GM18517 (cell line): Measurements from ENCODE around the gene PKN2.
A peak's percentile ranks its signal among the peaks of the same experiment; 100 is the strongest.
"Not testable (repeated sequence)": the region's sequence is repeated elsewhere in the genome, so short reads cannot be mapped to it uniquely, and the experiment has no call there.

Experiments
- ATAC-seq: cut with Tn5 transposase; IDR thresholded peaks from one replicate; pipeline ENCODE4 v1.9.1; 2021; ENCODE audit warnings: mild to moderate bottlenecking, moderate library complexity; ENCODE audit not compliant: unreplicated experiment

The PKN2 gene

DNA sequence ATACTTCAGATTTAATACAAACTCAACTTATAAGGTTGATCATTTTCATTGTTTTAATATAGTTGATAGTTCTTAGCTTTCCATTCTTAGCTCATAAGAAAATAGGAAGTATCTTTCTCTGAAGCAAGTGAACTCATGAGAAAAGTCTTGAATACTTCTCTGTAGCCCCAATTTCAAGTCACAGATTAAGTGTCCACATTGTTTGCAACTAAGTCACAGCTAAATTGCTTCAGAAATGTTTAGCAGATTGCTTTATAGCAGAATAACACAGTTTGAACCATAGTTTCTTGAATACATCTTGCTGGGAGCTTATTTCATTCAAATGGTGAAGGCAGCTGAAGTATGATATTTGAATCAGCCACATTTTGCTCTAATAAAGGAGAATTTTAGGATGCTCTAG is 10.6 kb upstream of the PKN2 start:
- ATAC-seq, result no peak

DNA sequence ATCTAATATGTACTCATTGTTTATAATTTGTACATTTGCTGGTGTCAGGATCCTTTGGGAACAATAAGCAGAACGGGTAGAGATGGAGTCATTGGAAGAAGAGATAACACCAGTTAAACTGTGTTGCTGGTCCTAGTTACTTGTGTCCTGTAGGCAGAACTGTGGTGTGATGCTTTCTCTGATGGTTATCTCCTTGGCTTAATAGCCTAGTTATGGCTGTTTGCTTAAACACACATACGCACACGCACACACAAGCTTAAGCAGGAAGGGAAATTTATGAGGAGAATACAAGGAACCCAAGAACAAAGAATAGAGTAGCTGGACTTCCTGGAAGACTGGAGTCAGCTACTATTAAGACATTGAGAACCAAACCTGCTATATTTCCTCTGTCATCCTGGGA is 5.7 kb upstream of the PKN2 start:
- no peak for ATAC-seq

DNA sequence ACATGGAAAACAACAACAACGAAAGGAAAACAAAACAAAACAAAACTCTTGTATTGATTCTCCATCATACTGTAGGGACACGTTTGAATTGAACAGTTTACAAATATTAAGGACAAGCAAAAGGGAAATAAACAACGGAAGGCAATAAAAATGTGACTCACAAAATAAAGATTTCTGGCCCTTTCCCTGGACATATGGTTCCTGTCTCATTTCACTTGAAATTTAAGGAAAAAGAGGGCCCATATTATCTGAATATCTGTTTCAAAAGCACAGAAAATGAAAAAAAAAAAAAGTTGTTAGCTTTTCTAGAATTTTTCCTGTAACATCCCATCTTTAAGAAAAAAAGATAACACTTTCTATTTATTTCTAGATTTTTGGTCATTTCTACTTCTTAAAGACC is 3.6 kb upstream of the PKN2 start:
- no peak for ATAC-seq

DNA sequence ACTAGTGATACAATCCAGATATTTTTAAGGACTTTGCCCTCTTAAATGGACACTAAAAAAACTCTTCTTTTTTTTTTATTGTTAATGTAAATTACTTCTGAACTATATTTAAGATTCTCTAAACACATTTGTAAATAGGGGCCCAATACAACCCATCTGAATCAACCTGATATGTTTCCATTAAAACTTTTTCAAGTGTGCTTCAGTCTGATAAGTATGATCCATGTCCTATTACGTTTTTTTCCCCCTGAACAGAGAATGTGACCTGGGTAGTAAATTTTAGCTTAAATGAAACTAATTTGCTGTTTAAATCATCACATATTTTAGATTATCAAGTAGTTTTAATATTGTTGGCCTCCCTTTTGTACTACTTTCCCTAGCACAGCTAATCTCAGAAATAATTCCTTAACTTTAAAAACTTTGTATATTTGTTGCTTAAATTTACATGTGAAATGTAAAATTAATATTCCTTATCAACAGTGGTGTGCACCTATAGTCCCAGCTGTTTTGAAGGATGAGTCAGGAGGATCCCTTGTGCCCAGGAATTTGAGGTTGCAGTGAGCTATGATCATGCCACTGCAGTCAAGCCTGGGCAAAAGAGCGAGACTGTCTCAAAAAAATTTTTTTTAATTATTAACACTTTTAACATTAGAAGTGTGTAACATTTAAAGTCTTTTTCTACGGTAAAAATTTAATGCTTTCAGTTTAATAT is 3.0 kb upstream of the PKN2 start:
- no peak for ATAC-seq

DNA sequence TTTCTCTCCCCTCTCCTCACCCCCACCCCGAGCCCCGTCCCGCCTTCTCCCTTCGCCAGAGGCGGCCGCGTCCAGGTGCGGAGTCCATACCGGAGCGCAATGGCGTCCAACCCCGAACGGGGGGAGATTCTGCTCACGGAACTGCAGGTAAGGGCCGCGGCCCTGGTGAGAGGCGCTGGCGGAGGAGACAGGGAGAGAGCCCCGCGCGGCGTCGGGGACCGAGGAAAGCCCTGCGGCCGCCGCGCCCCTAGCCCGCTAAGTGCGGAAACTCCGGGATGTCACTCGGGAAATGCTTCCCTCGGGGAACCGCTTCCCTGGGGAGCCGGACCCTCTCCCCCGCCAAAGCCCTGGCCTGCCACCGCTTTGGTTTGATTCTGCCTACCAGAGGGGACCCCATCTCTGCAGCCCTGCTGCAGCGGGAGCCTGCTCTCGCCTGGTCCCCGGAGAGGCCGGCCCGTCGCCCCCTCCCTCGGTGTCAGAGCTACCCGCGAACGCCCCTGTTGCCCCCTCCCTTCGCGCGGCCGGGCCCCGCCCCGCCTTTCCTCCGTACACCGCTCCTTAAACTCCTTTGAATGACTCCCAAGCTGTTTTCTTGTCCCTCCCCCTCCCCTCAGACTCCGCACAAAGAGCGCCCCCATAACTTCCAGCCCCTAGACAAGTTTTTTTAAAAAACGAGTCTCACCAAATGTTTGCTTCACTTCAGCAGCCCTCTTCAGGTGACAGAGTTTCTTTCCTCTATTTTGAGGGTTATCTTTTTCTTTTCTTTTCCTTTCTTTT is 597 bp downstream of the PKN2 start:
- ATAC-seq, result peak; percentile 42

DNA sequence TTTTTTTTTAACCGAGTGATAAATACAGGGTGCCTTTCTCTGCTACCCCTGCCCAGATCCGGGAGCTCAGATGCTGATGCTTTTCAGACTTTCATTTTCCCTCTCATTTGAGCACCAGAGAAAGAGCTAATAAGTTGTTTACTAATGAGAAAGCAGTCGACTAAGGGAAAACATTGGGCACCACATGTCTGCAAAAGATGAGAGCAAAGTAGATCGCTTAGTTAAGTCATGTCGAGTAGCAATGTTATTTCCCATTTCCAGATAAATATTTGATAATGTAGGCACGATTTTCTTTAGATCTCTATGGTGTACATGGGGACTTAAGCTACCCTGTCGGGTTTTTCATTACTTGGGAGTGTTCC is 1.2 kb downstream of the PKN2 start:
- ATAC-seq, result no peak

DNA sequence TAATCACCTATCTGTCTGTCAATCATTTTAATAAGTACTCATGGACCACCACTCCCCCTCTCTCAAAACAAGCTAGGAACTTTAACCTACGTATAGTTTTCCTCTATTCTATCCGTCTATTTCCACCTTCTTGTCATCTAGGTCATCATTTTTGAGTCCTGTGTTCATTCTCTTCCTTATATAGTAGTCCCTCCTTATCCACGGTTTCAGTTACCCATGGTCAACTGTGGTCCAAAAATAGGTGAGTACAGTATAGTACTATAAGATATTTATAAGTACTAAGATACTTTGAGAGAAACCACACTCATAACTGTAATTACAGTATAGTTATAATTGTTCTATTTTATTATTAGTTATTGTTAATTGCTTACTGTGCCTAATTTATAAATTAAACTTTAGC is 7.5 kb downstream of the PKN2 start:
- ATAC-seq, result no peak

DNA sequence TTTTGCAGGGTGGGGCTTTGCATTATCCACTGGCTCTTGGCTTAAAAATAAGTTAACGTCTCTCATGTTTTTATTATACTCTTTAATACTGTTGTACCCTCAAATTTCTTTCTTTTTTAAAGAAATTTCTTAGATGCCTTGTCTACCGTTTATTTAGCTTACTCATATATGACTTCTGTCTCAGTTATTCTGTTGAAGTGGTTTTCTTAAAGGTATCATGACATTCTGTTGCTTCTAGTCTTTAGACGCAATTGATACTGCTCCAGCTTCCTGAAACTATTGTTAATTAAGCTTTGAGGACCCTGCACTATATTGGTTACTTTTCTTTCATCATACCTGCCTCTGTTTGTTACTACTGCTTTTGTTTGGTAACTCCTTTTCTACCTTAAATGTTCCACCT is 11.7 kb downstream of the PKN2 start:
- ATAC-seq, result no peak

DNA sequence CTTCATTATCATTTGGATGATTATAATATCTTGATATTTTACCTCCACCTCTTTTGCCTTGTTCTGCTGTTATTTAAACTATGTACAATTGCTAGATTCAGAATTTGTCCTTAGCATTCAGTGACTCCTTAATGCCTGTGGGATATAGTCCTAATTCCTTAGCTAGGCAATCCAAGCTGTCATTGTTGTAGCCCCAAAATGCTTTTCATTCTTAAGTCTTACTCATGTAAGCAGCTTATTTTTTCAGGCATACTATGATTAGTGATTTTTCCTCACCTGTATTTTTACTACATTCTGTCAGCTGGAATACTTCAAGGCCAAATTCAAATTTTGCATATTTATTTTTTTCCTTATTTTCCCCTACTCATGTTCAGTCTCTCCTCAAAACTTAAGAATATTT is 13.4 kb downstream of the PKN2 start:
- no peak for ATAC-seq

DNA sequence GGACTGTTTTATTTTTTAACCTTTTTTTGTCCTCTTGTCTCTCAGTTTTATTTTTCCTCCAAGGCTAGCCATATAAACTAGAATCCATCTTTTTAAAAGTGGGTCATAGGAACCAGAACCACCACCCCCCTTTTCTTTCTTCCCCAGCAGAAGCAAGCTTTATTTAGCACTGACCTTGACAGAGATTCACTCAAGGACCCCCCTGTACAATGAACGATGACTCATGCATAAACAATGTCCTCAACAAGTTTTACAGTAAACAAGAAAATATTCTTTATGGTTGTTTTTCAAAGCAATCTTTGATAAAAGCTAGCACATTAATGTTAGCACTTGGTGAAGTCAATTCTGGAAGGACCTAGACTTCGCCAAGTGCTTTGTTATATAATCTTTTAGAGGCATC is 14.1 kb downstream of the PKN2 start:
- no peak for ATAC-seq

DNA sequence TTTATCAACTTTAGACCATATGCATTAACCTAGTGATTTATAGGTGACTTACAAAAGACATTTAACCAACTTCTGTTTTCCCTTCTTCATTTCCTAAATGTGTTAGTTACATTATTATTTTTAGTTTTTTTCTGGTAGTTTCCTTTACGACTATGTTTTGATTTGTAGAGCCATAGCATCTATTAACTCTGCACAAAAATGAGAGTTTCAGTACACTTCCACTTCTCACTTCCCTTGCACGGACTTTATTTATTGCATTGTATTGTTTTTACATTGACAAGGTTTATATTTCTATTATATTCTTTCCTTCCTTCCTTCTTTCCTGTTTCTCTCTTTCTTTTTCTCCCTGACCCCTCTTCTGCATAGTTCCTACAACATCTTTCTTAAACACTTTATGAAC is 14.7 kb downstream of the PKN2 start:
- ATAC-seq, result no peak

DNA sequence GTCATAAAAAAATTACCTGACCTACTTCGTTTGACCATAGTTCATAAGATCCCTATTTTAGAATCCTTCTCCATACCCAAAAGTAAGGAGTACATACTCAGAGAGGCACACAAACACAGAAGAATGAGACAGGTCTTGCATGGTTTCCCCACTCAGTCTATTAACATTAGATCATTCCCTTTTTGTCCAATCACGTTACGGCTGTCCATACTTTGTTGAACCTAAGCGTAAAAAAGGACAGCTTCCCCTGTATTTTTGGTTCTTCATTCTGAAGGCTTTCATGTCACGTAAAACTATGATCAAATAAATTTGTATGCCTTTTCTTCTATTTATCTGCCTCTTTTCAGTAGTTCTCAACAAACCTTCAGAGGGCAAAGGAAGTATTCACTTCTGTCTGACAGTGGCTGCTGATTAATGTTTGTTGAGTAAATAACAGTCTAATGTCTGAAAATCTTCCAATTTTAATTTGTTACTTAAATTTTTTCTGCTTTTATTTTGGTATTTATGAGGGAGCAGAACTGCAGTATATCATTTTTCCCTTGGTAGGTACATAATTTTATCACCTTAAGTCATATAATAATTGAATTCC is 16.4 kb downstream of the PKN2 start:
- ATAC-seq, result no peak

DNA sequence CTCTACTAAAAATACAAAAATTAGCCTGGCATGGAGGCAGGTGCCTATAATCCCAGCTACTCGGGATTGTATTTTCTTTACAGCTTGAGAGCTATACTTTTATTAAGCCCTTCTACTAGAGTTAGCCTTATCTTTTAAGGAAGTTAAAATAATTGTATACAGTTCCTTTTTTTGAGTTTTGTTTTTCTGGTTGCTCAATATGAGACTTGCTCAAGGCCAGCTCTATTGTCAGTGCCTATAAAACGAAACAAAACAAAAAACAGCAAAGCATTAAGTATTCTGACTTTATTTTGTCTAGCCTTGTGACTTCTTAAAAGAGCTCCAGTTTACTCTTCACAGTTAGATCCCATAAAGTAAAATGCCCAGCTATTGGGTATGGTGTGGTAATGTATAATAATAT is 17.2 kb downstream of the PKN2 start:
- ATAC-seq, result peak; percentile 81

DNA sequence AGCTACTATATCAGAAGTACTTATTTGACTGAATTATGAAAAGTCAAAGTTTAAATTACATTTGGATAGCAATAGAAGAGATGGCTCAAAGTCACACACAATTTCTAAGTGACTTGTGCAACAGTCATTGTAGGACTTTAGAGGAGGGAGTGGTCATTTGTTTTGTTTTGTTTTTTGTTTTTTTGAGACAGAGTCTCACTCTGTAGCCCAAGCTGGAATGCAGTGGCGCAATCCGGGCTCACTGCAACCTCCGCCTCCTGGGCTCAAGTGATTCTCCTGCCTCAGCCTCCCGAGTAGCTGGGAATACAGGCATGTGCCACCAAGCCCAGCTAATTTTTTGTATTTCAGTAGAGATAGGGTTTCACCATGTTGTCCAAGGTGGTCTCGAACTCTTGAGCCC is 17.7 kb downstream of the PKN2 start:
- not testable (repeated sequence) for ATAC-seq

DNA sequence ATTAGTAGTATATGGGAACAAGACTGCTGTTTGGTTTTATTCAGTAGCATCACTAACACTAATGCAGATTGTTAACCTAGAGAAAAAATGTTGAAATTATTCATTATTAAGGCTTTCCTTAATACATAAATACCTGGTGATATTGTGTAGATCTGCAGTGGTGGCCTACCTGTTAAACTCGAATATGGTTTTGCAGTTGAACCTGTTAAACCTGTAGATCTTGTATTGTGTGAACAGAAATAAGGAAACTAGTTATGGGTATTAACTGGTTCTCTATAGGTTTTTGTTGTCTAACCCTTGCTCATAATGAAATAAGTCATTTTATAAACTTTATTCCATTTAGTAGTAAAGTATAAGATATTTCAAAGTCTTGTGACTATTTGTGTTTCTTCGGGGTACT is 23.9 kb downstream of the PKN2 start:
- ATAC-seq, result no peak

DNA sequence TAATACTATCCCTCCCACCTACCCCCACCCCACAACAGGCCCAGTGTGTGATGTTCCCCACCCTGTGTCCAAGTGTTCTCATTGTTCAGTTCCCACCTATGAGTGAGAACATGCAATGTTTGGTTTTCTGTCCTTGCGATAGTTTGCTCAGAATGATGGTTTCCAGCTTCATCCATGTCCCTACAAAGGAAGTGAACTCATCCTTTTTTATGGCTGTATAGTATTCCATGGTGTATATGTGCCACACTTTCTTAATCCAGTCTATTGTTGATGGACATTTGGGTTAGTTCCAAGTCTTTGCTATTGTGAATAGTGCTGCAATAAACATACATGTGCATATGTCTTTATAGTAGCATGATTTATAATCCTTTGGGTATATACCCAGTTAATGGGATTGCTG is 28.8 kb downstream of the PKN2 start:
- not testable (repeated sequence) for ATAC-seq

DNA sequence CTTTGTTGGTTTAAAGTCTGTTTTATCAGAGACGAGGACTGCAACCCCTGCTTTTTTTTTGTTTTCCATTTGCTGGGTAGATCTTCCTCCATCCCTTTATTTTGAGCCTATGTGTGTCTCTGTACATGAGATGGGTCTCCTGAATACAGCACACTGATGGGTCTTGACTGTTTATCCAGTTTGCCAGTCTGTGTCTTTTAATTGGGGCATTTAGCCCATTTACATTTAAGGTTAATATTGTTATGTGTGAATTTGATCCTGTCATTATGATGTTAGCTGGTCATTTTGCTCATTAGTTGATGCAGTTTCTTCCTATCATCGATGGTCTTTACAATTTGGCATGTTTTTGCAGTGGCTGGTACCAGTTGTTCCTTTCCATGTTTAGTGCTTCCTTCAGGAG is 32.5 kb downstream of the PKN2 start:
- ATAC-seq, result not testable (repeated sequence)

DNA sequence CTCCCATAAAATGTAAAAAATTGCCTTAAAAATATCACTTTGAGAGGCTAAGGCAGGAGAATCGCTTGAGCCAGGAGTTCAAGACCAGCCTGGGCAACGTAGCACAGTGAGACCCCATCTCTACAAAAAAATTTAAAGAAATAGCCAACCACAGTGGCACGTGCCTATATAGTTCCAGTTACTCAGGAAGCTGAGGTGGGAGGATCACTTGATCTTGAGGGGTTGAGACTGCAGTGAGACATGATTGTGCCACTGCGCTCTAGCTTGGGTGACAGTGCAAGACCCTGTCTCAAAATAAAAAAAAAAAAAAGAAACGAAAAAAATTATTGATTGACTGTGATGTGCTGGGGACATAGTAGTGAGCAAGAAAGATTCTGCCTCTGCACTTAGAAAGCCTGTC is 38.4 kb downstream of the PKN2 start:
- ATAC-seq, result no peak

DNA sequence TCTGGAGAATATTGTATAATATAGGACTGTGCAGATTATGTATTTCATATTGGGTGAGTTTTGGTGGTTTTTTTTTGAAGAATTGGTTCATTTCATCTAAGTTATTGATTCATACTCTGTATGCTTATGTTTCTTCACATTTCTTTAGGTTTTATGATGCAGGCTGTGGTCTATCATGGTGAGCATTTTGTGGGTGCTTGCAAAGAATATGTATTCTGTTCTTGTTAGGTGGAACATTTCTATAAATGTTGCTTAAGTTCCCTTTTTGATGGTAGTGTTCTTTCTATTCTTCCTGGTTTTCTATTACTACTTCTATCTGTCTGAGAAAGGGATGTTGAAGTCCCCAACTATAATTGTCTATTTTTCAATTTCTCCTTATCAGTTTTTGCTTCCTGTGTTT is 42.6 kb downstream of the PKN2 start:
- no peak for ATAC-seq

DNA sequence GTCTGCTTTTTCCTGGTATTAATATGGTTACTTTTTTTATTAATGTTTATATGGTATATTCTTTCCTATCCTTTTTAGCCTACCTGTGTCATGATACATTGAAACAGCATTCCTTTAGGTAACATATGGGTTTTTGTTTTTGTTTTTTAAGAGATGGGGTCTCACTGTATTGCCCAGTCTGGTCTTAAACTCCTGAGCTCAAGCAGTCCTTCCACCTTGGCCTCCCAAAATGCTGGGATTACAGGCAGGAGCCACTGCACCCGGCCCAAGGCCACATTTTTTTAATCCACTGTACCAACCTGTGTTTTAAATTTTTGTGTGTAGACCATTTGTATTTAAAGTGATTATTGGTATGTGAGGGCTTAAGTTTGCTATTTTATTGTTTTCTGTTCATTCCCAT is 43.1 kb downstream of the PKN2 start:
- ATAC-seq, result no peak

DNA sequence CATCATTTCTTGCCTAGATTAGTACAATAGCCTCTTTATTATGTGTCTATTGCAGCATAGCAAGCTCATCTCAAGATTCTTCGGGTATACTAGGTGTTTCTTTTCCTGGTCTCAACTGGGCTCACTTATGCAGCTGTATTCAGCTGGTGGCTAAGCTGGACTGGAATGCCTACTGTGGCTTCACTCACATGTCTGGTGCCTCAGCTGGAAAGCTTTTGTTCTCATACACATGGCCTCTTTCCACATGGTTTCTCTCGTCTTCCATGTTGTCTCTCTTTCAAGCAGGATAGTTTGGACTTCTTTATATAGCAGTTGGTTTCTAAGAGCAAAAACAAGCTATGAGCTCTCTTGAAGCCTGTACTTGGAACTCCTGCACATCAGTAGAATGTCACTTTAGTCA is 45.2 kb downstream of the PKN2 start:
- no peak for ATAC-seq

DNA sequence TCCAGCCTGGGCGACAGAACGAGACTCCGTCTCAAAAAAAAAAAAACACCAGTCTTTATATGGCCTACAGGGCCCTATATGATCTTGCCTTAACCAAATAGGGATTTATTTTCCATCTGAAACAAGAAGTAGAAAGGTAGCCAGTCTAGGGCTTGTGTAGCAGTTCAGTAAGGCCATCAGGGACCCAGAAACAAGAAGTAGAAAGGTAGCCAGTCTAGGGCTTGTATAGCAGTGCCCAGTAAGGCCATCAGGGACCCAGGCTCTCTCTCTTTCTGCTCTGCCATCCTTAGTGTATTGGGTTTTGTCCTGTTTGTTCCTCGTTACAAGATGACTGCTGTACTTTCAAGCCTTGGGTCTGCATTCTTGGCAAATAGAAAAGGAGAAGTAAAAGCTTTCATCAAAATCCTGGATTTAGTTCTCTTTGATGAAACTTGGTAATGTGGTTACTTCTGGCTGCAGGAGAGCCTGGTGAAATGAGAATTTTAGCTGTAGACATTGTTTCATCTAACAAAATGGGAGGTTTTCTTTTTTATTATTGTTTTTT is 46.1 kb downstream of the PKN2 start:
- no peak for ATAC-seq
